A549 (cell line): Measurements from ENCODE around the gene THEM4. TPM values are rescaled to one million over a fixed set of nuclear protein-coding genes. Genes with fewer than 3 reads are reported as not detected.

Experiments used
- ATAC-seq, 2 experiments: fragments of 200-7000 bp in 1 of 2; fragments of >200 bp in 1 of 2; cut with Nextera tagmentation in 1 of 2; cut with Tn5 transposase in 1 of 2; 3 replicates each; pipeline versions ENCODE4 v1.8.0 to v1.9.1; 2018 to 2020; ENCODE audit warnings: mild to moderate bottlenecking in 1 of 2, moderate library complexity in 1 of 2
- CTCF ChIA-PET: fragments of 300-600 bp; sonication (Branson Sonifier 250); formaldehyde crosslinking; extraction: SDS; loops from one replicate; lab custom pipeline; 2021; ENCODE audit warnings: antibody characterized with exemption, inconsistent platforms; lab: Yijun Ruan, JAX
- POLR2A ChIA-PET: fragments of 350-600 bp; formaldehyde crosslinking; extraction: SDS; loops from one replicate; lab custom pipeline; 2021; ENCODE audit warnings: antibody characterized with exemption, inconsistent platforms; lab: Yijun Ruan, JAX
- DNase-seq, 2 experiments: peaks; one replicate each; pipeline versions ENCODE4 v3.0.0 to v3.0.0-alpha.2; 2011 to 2016; ENCODE audit warnings: low read depth in 1 of 2, low spot score in 1 of 2
- FAIRE-seq: peaks from 2 replicates; lab custom pipeline; 2011; peaks lifted over from hg19 to GRCh38; lab: Jason Lieb, UNC
- H3K27ac ChIP-seq, 2 experiments: fragments of >200 bp; sonication (Bioruptor Twin); formaldehyde crosslinking; 3 replicates each; pipeline ENCODE4 v1.5.1; 2016 to 2017
- H3K4me1 ChIP-seq: fragments of >200 bp; sonication (Bioruptor Twin); formaldehyde crosslinking; 3 replicates; pipeline ENCODE4 v1.6.1; 2016
- H3K4me2 ChIP-seq: fragments of >200 bp; sonication (Bioruptor Twin); formaldehyde crosslinking; 3 replicates; pipeline ENCODE4 v1.6.1; 2016
- H3K4me3 ChIP-seq: fragments of >200 bp; sonication (Bioruptor Twin); formaldehyde crosslinking; 3 replicates; pipeline ENCODE4 v1.5.1; 2016
- H3K9me3 ChIP-seq: fragments of >200 bp; sonication (Bioruptor Twin); formaldehyde crosslinking; 3 replicates; pipeline ENCODE4 v1.6.1; 2016
- BHLHE40 ChIP-seq: IDR thresholded peaks from 2 replicates; pipeline ENCODE4 v1.6.1; 2012; ENCODE audit warnings: low read depth, low read length, inconsistent platforms
- E2F6 ChIP-seq: IDR thresholded peaks from 2 replicates; pipeline ENCODE4 v1.6.1; 2012; ENCODE audit warnings: low read depth, borderline replicate concordance
- EP300 ChIP-seq, 2 experiments: fragments of >200 bp; sonication (Bioruptor Twin); formaldehyde crosslinking; IDR thresholded peaks; 2 replicates in 1 of 2; 3 replicates in 1 of 2; pipeline ENCODE4 v1.6.1; 2016 to 2017
- HDAC2 ChIP-seq: fragments of 200-600 bp; sonication (generic); IDR thresholded peaks from 2 replicates; pipeline ENCODE4 v1.6.1; 2016
- HOXA7 ChIP-seq: fragments of 250-450 bp; sonication (Bioruptor Pico); IDR thresholded peaks from 2 replicates; pipeline ENCODE4 v1.5.0; 2020; ENCODE audit warnings: mild to moderate bottlenecking, moderate library complexity
- HOXB5 ChIP-seq: fragments of 250-450 bp; sonication (Bioruptor Pico); IDR thresholded peaks from 2 replicates; pipeline ENCODE4 v1.5.0; 2020; ENCODE audit warnings: mild to moderate bottlenecking, moderate library complexity
- MAFK ChIP-seq: fragments of 450-650 bp; IDR thresholded peaks from 2 replicates; pipeline ENCODE4 v1.6.1; 2014; ENCODE audit not compliant: partially characterized antibody
- MAZ ChIP-seq: fragments of 150-350 bp; IDR thresholded peaks from 2 replicates; pipeline ENCODE4 v1.6.1; 2014; ENCODE audit warnings: antibody characterized with exemption, low read depth, low read length, borderline replicate concordance
- NFE2L2 ChIP-seq: fragments of 150-350 bp; conservative IDR thresholded peaks from 2 replicates; pipeline ENCODE4 v1.6.1; 2014; ENCODE audit warnings: low read length
- NR3C1 ChIP-seq: fragments of >200 bp; sonication (Bioruptor Twin); formaldehyde crosslinking; IDR thresholded peaks from 3 replicates; pipeline ENCODE4 v1.6.1; 2017
- POLR2AphosphoS2 ChIP-seq: conservative IDR thresholded peaks from 2 replicates; pipeline ENCODE4 v1.6.1; 2012; ENCODE audit warnings: low read length, improper control_type of control experiment, inconsistent platforms
- RAD21 ChIP-seq, 2 experiments: fragments of >200 bp in 1 of 2; sonication (Bioruptor Twin) in 1 of 2; formaldehyde crosslinking in 1 of 2; IDR thresholded peaks in 1 of 2; conservative IDR thresholded peaks in 1 of 2; 2 replicates in 1 of 2; 3 replicates in 1 of 2; pipeline ENCODE4 v1.6.1; 2012 to 2018; ENCODE audit warnings: inconsistent platforms in 1 of 2
- RARB ChIP-seq: fragments of 250-450 bp; sonication (Bioruptor Pico); IDR thresholded peaks from 2 replicates; pipeline ENCODE4 v1.8.0; 2021; ENCODE audit warnings: mild to moderate bottlenecking, moderate library complexity
- SREBF2 ChIP-seq: fragments of 450-650 bp; IDR thresholded peaks from 2 replicates; pipeline ENCODE4 v1.6.1; 2014; ENCODE audit warnings: mild to moderate bottlenecking, moderate library complexity
- TFCP2L1 ChIP-seq: fragments of 250-450 bp; sonication (Bioruptor Pico); IDR thresholded peaks from 2 replicates; pipeline ENCODE4 v1.5.0; 2021; ENCODE audit warnings: mild to moderate bottlenecking
- ZC3H11A ChIP-seq: fragments of 450-650 bp; IDR thresholded peaks from 2 replicates; pipeline ENCODE4 v1.6.1; 2014; ENCODE audit warnings: antibody characterized with exemption, mild to moderate bottlenecking
- WGBS: methylation state at CpG from one replicate; pipeline ENCODE4 v1.1.6; 2017; ENCODE audit errors: missing lambda C conversion rate; 5-methylcytosine and 5-hydroxymethylcytosine counted together
- polyA plus RNA-seq, 4 experiments: library from polyadenylated mRNA; depleted of rRNA in 3 of 4; stranded (reverse); fragments of >200 nt; fragmentation: RNase III in 1 of 4; extraction: RNeasy Plus Mini Kit Qiagen cat#74134 plus additional on column Dnase treatment in 1 of 4; gene quantifications; 2 replicates in 3 of 4; 3 replicates in 1 of 4; pipeline ENCODE4 v1.2.3, GENCODE V29; 2011 to 2017
- TF ChIP-seq, protein P1 (sequence below): fragments of >200 bp; sonication (Bioruptor Twin); formaldehyde crosslinking; IDR thresholded peaks from 3 replicates; pipeline ENCODE4 v1.6.1; 2016
- TF ChIP-seq, protein P2 (sequence below): fragments of >200 bp; sonication (Bioruptor Twin); formaldehyde crosslinking; IDR thresholded peaks from 3 replicates; pipeline ENCODE4 v1.5.1; 2016

THEM4 gene
- polyA plus RNA-seq, 2 of the 4 experiments (the other 2 are of a cell fraction): 16.6 to 32.3 TPM

GRCh38 chr1:151916726-151917370 lies 7.5 kb upstream of the THEM4 start:
- no peak overlapping the region for H3K27ac ChIP-seq
- no peak for TF ChIP-seq MAZ
- no peak for TF ChIP-seq E2F6
- peak; percentile 77 for TF ChIP-seq NFE2L2
- TF ChIP-seq NR3C1: no peak
- no peak for TF ChIP-seq POLR2AphosphoS2
- TF ChIP-seq RAD21 (conservative IDR thresholded peaks at IDR 0.05 in 1 of 2, IDR thresholded peaks at IDR 0.05 in 1 of 2): no peak
- DNase-seq (no peak), FAIRE-seq (no peak), ATAC-seq (no peak)
- POLR2A ChIA-PET: no interaction called here
- no peak overlapping the region for H3K4me2 ChIP-seq
- H3K9me3 ChIP-seq: no peaks in the 10 kb centered on the region; the same call in 2 of the 3 replicates
- CTCF ChIA-PET: interaction anchor here (1.0 to 14.1 kb wide), 5 partner anchors 8 to 87 kb away, joined by 3 to 102 read pairs (median 8); partner anchors contain the start of gene THEM4
- H3K4me3 ChIP-seq: no peak overlapping the region
- 48% methylated on average over 7 of the region's 7 CpGs for WGBS
- no peaks in the 10 kb centered on the region for H3K4me1 ChIP-seq

- H3K4me2 ChIP-seq: no peak overlapping the region
- no peaks in the 10 kb centered on the region for H3K4me1 ChIP-seq
- H3K4me3 ChIP-seq: no peak overlapping the region
- no peaks in the 10 kb centered on the region; the same call in 2 of the 3 replicates for H3K9me3 ChIP-seq
- DNase-seq (no peak), ATAC-seq (no peak), FAIRE-seq (no peak)
- CTCF ChIA-PET: interaction anchor here (0.9 to 14.1 kb wide), 3 partner anchors 18 to 53 kb away, joined by 4 to 102 read pairs (median 12); no protein-coding TSS in a partner anchor
- POLR2A ChIA-PET: no interaction called here
- H3K27ac ChIP-seq: no peak overlapping the region
- 0% methylated on average over 1 of the region's 1 CpG for WGBS
- TF ChIP-seq POLR2AphosphoS2 (no peak), MAZ (no peak), RARB (CRISPR knock-in tag) (no peak), HOXA7 (CRISPR knock-in tag) (no peak), TFCP2L1 (CRISPR knock-in tag) (no peak), BHLHE40 (no peak)
- TF ChIP-seq, protein P1, sequence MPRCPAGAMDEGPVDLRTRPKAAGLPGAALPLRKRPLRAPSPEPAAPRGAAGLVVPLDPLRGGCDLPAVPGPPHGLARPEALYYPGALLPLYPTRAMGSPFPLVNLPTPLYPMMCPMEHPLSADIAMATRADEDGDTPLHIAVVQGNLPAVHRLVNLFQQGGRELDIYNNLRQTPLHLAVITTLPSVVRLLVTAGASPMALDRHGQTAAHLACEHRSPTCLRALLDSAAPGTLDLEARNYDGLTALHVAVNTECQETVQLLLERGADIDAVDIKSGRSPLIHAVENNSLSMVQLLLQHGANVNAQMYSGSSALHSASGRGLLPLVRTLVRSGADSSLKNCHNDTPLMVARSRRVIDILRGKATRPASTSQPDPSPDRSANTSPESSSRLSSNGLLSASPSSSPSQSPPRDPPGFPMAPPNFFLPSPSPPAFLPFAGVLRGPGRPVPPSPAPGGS: no peak
These were observed 5.9 kb upstream of the THEM4 start for GRCh38 chr1:151915061-151915686.

DNA sequence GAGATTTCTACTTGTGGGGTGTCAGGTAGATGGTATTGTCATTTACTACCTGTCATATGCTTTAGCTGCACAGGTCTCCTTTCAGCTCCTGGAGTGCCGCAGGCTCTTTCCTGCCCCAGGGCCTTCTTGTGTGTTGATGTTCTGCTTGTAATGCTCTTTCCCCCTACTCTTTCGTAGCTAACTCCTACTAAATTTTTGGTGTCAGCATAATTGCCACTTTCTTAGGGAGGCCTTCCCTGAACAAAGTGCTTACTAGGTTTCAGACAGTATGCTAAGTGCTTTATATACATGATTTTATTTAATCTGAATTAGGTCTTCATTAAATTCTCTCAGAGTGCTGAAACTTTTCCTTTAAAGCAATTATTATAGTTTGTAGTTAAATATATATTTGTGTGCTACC lies 4.8 kb upstream of the THEM4 start:
- WGBS: 76% methylated on average over 2 of the region's 2 CpGs
- H3K4me3 ChIP-seq: no peak overlapping the region
- CTCF ChIA-PET: interaction anchor here (1.1 to 14.1 kb wide), 2 partner anchors 19 to 93 kb away, joined by 3 to 102 read pairs; no protein-coding TSS in a partner anchor
- no peak overlapping the region for H3K27ac ChIP-seq
- no peaks in the 10 kb centered on the region for H3K4me1 ChIP-seq
- H3K9me3 ChIP-seq: no peaks in the 10 kb centered on the region; the same call in 2 of the 3 replicates
- no peak overlapping the region for H3K4me2 ChIP-seq
- FAIRE-seq (no peak), ATAC-seq (no peak), DNase-seq (no peak)
- TF ChIP-seq, protein P2, sequence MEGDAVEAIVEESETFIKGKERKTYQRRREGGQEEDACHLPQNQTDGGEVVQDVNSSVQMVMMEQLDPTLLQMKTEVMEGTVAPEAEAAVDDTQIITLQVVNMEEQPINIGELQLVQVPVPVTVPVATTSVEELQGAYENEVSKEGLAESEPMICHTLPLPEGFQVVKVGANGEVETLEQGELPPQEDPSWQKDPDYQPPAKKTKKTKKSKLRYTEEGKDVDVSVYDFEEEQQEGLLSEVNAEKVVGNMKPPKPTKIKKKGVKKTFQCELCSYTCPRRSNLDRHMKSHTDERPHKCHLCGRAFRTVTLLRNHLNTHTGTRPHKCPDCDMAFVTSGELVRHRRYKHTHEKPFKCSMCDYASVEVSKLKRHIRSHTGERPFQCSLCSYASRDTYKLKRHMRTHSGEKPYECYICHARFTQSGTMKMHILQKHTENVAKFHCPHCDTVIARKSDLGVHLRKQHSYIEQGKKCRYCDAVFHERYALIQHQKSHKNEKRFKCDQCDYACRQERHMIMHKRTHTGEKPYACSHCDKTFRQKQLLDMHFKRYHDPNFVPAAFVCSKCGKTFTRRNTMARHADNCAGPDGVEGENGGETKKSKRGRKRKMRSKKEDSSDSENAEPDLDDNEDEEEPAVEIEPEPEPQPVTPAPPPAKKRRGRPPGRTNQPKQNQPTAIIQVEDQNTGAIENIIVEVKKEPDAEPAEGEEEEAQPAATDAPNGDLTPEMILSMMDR: no peak
- TF ChIP-seq HOXB5 (CRISPR knock-in tag): no peak
- TF ChIP-seq HDAC2: no peak
- TF ChIP-seq MAFK: peak; percentile 60
- TF ChIP-seq EP300 (IDR thresholded peaks at IDR 0.05): no peak
- TF ChIP-seq ZC3H11A: no peak
- no peak for TF ChIP-seq SREBF2
- no peak for TF ChIP-seq E2F6
- POLR2A ChIA-PET: no interaction called here
